ENCODE results near the gene C12orf60. TPM values are rescaled to one million over a fixed set of nuclear protein-coding genes. Genes with fewer than 3 reads are reported as not detected.

C12orf60 gene
- total RNA-seq, 1 donor from 2014 or later, result 2.2 TPM

DNA sequence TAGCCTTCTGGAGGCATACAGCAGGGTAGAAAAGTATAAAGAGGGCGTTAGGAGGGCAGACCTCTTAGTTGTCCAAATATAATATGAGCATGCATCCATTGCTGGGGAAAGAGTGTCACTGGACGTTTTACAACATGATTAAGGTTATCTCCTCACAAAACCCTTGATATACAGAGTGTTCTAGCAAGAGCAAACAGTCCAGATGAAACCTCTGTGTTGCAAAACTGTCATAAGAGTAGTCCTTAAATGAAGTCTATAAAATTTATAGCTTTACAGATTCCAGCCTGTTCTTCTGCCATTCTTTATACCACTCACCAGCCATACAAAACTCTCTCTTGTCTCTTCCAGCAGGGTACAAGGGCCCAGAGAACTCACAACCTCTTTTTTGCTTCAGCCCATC lies 21.9 kb upstream of the C12orf60 start:
- no peak for DNase-seq (ENCODE audit: low spot score)
- no peak overlapping the region for H3K4me3 Mint-ChIP-seq
- intact Hi-C loops (cut with micrococcal nuclease), result no loop called here
- peaks cover 16% of the 10 kb centered on the region for H3K36me3 Mint-ChIP-seq (ENCODE audit: low read depth)
- peaks cover 30% of the 10 kb centered on the region for H3K4me1 Mint-ChIP-seq (ENCODE audit: low read depth)
- H3K9me3 Mint-ChIP-seq, result no peaks in the 10 kb centered on the region
- no peak overlapping the region for H3K27ac Mint-ChIP-seq
- no peaks in the 10 kb centered on the region for H3K27me3 Mint-ChIP-seq (ENCODE audit: insufficient read depth)

DNA sequence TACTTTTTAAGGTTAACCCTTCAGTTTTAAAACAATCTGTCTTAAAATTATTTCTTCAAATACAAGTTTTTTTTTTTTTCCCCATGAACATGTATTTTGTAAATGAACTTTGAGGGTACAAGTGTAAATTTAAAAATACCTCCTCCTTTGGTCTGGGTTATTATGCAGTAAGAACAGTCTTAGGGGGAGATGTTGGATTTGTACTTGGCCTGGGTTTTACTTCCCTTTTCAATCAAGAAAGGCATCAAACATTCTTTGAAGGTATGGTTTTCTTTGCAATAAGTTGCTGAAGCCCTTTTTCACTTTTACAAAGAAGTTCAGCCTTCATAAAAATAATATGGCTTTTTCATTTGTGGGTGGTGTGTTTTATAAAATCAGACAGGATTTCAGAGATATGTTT lies 20.7 kb upstream of the C12orf60 start:
- DNase-seq (ENCODE audit: low spot score), result no peak
- peaks cover 24% of the 10 kb centered on the region for H3K4me1 Mint-ChIP-seq (ENCODE audit: low read depth)
- intact Hi-C loops (cut with micrococcal nuclease), result no loop called here
- H3K36me3 Mint-ChIP-seq (ENCODE audit: low read depth), result peaks cover 25% of the 10 kb centered on the region
- H3K27ac Mint-ChIP-seq, result no peak overlapping the region
- H3K27me3 Mint-ChIP-seq (ENCODE audit: insufficient read depth), result no peaks in the 10 kb centered on the region
- no peak overlapping the region for H3K4me3 Mint-ChIP-seq
- H3K9me3 Mint-ChIP-seq, result no peaks in the 10 kb centered on the region

DNA sequence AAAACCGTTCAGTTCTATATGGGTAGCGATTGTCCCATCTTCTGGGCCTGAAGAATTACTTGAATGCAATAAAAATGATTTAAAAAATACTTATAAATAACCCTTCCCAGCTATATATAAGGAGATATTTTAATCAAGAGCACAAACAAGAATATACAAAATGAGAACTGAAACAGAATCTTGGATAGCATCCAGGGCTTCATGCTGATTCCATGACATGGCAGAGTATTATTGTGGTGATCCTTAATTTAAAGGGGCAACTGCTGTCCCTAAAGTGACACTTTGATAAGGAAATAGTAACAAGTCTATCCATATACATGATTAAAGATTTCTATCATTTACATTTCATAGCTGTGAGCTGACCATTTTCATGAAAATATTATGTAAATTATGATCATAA lies 19.0 kb upstream of the C12orf60 start:
- intact Hi-C loops (cut with micrococcal nuclease), result no loop called here
- Mint-ChIP-seq H3K27ac (no peak overlapping the region), H3K4me3 (no peak overlapping the region), H3K4me1 (ENCODE audit: low read depth) (peaks cover 23% of the 10 kb centered on the region), H3K36me3 (ENCODE audit: low read depth) (peaks cover 33% of the 10 kb centered on the region), H3K27me3 (ENCODE audit: insufficient read depth) (no peaks in the 10 kb centered on the region), H3K9me3 (no peaks in the 10 kb centered on the region)
- DNase-seq (ENCODE audit: low spot score), result no peak

DNA sequence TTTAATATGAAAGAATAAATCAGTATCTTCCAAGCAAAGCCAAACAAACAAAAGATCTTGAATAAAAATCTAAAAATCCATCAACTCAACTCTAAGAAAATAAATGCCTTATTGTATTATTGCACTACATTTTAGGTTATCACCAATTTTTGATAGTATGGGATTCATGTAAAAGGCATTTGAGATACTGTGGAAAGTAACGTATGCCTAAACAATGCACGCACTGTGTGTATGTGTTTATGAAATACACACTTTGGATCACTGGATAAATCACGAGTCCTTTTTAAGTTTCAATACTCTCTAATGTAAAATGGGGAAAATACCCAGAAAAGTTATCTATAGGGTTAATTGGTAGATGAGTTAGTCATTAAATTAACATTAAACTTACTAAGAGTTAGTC lies 17.9 kb upstream of the C12orf60 start:
- Mint-ChIP-seq H3K4me1 (ENCODE audit: low read depth) (peaks cover 15% of the 10 kb centered on the region), H3K27ac (no peak overlapping the region), H3K27me3 (ENCODE audit: insufficient read depth) (no peaks in the 10 kb centered on the region), H3K9me3 (no peaks in the 10 kb centered on the region), H3K4me3 (no peak overlapping the region), H3K36me3 (ENCODE audit: low read depth) (peaks cover 43% of the 10 kb centered on the region)
- DNase-seq (ENCODE audit: low spot score), result no peak
- intact Hi-C loops (cut with micrococcal nuclease), result no loop called here

DNA sequence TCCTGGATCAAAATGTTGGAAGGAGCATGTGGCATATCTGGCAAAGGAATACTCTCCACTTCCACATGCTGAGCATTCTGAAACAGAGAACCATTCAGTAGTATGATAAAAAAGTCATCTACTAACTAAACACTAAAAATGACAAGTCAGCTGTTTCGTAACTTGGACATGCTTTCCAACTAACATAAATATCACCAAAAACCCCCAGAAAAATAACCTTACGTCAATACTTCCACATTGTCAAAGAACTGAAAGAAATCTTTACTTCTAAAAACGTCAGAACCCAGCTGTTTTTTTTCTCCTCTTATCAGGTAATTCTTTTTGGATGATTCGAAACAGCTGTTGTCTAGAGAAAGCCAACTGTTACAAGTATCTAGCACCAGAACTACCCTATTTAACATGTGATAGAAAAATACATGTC lies 8.4 kb upstream of the C12orf60 start:
- H3K4me3 Mint-ChIP-seq, result no peak overlapping the region
- H3K36me3 Mint-ChIP-seq (ENCODE audit: low read depth), result peaks cover 64% of the 10 kb centered on the region
- no peak for DNase-seq (ENCODE audit: low spot score)
- H3K9me3 Mint-ChIP-seq, result no peaks in the 10 kb centered on the region
- no peak overlapping the region for H3K27ac Mint-ChIP-seq
- peaks cover 14% of the 10 kb centered on the region for H3K4me1 Mint-ChIP-seq (ENCODE audit: low read depth)
- intact Hi-C loops (cut with micrococcal nuclease), result no loop called here
- no peaks in the 10 kb centered on the region for H3K27me3 Mint-ChIP-seq (ENCODE audit: insufficient read depth)

DNA sequence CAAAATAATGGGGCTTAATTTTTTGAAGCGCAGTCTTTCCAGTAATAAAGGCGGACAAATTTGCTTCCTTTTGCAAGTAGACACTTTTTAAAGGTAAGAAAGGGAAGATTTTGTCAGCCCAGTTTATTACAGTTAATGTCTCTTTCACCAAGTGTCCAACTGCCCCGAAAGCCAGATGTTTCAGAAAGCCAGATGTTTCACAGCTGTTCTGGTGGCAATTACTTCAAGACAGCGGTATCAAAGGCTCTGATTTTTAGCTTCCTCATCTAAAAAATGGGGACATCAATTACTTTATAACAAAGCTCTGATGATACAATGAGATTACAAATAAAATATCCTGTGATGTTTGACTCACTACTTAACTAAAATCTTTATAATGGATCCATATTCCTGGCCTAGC lies 1.2 kb upstream of the C12orf60 start:
- intact Hi-C loops (cut with micrococcal nuclease), result loop anchor here (2.0 to 10.0 kb wide), 3 partner anchors 419 to 1081 kb away; partner anchors contain the start of genes RERG and STRAP
- Mint-ChIP-seq H3K4me3 (no peak overlapping the region), H3K9me3 (no peaks in the 10 kb centered on the region), H3K36me3 (ENCODE audit: low read depth) (peaks cover 24% of the 10 kb centered on the region), H3K27me3 (ENCODE audit: insufficient read depth) (no peaks in the 10 kb centered on the region), H3K4me1 (ENCODE audit: low read depth) (peaks cover 26% of the 10 kb centered on the region), H3K27ac (no peak overlapping the region)
- DNase-seq (ENCODE audit: low spot score), result no peak

DNA sequence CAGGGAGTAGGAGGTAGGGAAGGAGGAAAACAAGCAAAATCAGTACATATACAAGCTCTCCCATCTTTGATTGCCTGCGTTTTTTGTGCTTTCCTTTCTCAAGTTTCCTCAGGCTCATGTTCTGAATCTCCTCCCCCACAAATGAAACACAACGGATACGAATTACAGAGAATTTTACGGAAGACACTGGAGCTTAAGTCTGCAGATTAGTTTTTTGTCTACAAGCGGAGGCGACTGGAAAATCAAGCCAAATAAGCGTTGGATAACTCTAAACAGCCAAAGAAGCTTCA lies 804 bp upstream of the C12orf60 start:
- intact Hi-C loops (cut with micrococcal nuclease), result loop anchor here (1.0 to 10.0 kb wide), 8 partner anchors 28 to 1080 kb away; partner anchors contain the start of genes ARHGDIB, RERG and STRAP
- H3K9me3 Mint-ChIP-seq, result no peaks in the 10 kb centered on the region
- peaks cover 22% of the 10 kb centered on the region for H3K4me1 Mint-ChIP-seq (ENCODE audit: low read depth)
- no peak overlapping the region for H3K4me3 Mint-ChIP-seq
- H3K36me3 Mint-ChIP-seq (ENCODE audit: low read depth), result peaks cover 20% of the 10 kb centered on the region
- no peaks in the 10 kb centered on the region for H3K27me3 Mint-ChIP-seq (ENCODE audit: insufficient read depth)
- no peak for DNase-seq (ENCODE audit: low spot score)
- H3K27ac Mint-ChIP-seq, result no peak overlapping the region

DNA sequence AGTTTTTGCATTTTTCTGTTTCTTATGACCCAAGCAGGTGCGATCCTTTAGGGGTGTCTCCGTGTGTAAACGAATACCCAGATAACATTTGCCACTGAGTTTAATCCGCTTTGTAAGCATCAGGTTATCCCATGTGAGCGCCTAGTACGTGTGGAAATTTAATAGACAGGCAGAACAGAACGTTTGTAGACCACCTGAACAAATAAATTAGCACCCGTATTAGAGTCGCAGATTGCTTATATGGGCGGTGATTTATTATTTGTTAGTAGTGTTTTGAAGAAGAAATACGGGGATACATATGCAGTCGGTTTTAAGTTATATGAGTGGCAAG lies 325 bp downstream of the C12orf60 start:
- Mint-ChIP-seq H3K4me3 (no peak overlapping the region), H3K36me3 (ENCODE audit: low read depth) (peaks cover 15% of the 10 kb centered on the region), H3K9me3 (no peaks in the 10 kb centered on the region), H3K27ac (no peak overlapping the region), H3K4me1 (ENCODE audit: low read depth) (peaks cover 22% of the 10 kb centered on the region), H3K27me3 (ENCODE audit: insufficient read depth) (no peaks in the 10 kb centered on the region)
- DNase-seq (ENCODE audit: low spot score), result no peak
- intact Hi-C loops (cut with micrococcal nuclease), result loop anchor here (1.0 to 10.0 kb wide), 8 partner anchors 29 to 1079 kb away; partner anchors contain the start of genes ARHGDIB, RERG and STRAP

DNA sequence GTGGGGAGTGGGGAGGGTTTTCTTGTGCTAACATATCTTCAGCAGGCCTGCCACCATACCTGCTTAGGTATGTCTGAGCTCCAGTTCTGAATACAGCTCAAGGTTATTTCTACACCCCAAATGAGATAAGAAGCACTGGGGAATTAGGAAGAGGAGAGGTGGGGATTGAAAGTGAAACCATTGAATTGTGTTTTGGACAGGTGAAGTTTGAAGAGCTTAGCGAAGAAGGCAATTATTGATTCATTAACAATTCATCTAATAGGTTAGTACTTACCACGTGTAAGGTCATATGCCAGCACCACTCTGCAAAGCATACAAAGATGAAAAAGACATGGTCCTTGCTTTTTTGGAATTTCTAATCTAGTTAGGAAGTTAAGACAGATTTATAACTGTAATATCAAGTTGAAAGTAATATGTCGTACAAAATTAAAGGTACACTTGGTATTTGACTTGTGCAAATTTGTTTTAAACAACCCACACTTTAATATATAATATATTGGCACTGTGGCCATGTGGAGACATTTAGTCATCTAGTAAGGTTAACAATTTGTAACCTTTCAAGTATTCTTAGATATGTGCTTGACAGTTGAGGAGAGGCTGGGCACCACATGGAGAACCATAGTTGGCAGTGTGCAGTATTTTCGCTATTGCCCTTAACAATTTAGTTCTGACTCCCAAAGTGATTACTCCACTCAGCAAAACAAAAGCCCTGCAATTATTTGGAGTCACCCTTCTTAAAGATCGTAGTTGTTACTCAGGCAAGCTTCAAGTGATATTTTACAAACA lies 6.9 kb downstream of the C12orf60 start:
- intact Hi-C loops (cut with micrococcal nuclease), result no loop called here
- Mint-ChIP-seq H3K36me3 (ENCODE audit: low read depth) (no peaks in the 10 kb centered on the region), H3K27ac (no peak overlapping the region), H3K27me3 (ENCODE audit: insufficient read depth) (peaks cover 5% of the 10 kb centered on the region), H3K4me3 (no peak overlapping the region), H3K9me3 (no peaks in the 10 kb centered on the region), H3K4me1 (ENCODE audit: low read depth) (peaks cover 13% of the 10 kb centered on the region)
- DNase-seq (ENCODE audit: low spot score), result no peak

DNA sequence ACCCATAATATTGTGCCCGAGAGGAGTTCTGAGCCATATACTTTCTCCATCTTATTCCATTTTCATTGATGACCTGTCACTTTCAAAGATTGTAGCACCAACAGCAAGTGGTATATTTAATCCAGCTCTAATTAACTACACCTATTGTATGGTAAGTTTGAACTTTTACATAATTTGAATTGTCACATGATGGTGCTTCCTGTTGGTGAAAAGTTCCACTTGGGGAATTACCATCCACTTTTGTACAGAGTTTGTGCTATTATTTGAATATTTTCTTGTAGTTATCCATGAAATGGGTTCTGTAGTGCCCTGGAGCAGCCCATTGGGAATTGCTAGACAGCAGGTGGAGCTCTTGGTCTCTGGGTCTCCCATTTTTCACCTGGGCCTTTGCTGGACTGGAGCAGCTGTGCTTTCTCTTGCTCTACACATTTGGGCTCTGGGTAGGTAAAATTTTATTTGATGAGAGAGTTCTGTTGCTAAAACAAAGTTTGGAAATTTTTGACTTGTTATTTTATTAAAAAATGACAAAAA lies 7.5 kb downstream of the C12orf60 start:
- Mint-ChIP-seq H3K36me3 (ENCODE audit: low read depth) (no peaks in the 10 kb centered on the region), H3K27me3 (ENCODE audit: insufficient read depth) (peaks cover 5% of the 10 kb centered on the region), H3K4me1 (ENCODE audit: low read depth) (peaks cover 8% of the 10 kb centered on the region), H3K9me3 (no peaks in the 10 kb centered on the region), H3K4me3 (no peak overlapping the region), H3K27ac (no peak overlapping the region)
- no peak for DNase-seq (ENCODE audit: low spot score)
- intact Hi-C loops (cut with micrococcal nuclease), result no loop called here

DNA sequence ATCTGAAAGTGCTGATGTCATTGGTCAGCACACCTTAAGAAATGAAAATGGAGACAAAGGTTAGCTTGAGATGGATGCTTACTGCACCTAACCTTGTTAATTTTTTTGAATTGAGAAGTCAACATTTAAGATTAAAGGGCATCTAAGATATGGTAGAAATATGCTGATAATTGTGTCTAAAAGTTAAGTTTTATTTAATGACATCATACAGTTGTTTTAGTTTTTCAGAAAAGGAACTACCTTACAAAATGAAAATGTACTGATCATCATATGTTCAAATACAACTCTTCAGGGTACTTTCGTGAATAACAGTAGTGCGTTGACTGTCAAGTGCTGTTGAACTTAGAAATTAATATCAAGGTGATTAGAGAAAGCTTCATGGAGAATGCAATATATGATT lies 8.0 kb downstream of the C12orf60 start:
- H3K4me3 Mint-ChIP-seq, result no peak overlapping the region
- H3K36me3 Mint-ChIP-seq (ENCODE audit: low read depth), result no peaks in the 10 kb centered on the region
- peaks cover 8% of the 10 kb centered on the region for H3K4me1 Mint-ChIP-seq (ENCODE audit: low read depth)
- peaks cover 5% of the 10 kb centered on the region for H3K27me3 Mint-ChIP-seq (ENCODE audit: insufficient read depth)
- intact Hi-C loops (cut with micrococcal nuclease), result no loop called here
- no peaks in the 10 kb centered on the region for H3K9me3 Mint-ChIP-seq
- H3K27ac Mint-ChIP-seq, result no peak overlapping the region
- no peak for DNase-seq (ENCODE audit: low spot score)

DNA sequence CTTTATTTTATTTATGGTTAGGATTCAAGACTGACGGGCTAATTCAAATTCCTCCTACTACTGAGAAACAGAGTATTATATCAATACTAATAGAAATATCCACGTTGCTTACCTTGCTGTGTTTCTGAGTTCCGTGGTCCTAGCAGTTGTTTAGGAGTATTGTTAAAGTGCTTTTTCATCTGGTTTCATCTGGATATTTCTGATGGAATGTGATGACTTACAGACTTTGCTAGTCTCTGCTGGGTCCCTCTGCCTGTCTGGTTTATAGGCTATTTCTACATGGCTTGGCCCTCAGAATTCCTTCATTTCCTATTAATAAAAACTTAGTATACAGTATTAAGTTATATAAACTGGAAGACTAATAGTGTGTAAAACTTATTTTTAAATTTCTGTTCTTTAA lies 10.5 kb downstream of the C12orf60 start, which contains the start of gene SMCO3:
Gene SMCO3 (minus strand): TSS at position 169 of the 400 bp plus-strand sequence. CDS start 7,502 bp downstream, outside the sequence.
- intact Hi-C loops (cut with micrococcal nuclease), result no loop called here

DNA sequence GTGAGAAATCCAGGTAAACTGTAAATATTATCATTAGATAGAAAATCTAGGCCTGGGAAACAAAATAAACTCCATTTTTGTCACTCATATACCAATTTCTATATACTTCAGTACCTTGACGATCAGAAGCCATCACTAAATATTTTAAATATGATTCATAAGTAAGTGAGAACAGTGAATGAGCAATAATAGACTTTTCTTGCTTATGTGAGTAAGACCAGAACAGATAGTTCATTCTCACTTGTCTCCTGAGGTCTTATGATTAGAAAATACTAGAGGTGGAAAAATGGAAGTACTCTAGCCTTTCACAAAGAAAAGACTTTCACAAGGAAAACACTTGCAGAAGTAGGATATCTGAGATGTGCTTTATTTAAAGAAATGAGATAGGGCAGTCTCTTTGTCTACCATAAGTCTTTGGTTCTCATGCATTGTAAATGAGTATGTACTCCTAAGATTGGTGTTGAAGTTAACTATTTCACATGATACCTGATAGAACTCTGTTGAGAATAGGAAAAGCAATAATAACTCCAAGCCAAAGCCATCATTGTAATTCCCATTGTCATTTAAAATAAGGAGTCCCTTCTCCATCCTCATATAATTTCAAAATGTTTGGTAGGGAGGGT lies 20.7 kb downstream of the C12orf60 start:
- no peaks in the 10 kb centered on the region for H3K9me3 Mint-ChIP-seq
- no peak overlapping the region for H3K4me3 Mint-ChIP-seq
- DNase-seq (ENCODE audit: low spot score), result no peak
- H3K27me3 Mint-ChIP-seq (ENCODE audit: insufficient read depth), result peaks cover 8% of the 10 kb centered on the region
- no peaks in the 10 kb centered on the region for H3K36me3 Mint-ChIP-seq (ENCODE audit: low read depth)
- H3K27ac Mint-ChIP-seq, result no peak overlapping the region
- no peaks in the 10 kb centered on the region for H3K4me1 Mint-ChIP-seq (ENCODE audit: low read depth)
- intact Hi-C loops (cut with micrococcal nuclease), result no loop called here

More for the DNA sequence above, 10.5 kb downstream of the C12orf60 start, which contains the start of gene SMCO3:
- Mint-ChIP-seq H3K9me3 (peaks cover 4% of the 10 kb centered on the region), H3K27me3 (ENCODE audit: insufficient read depth) (peaks cover 8% of the 10 kb centered on the region), H3K4me1 (ENCODE audit: low read depth) (peaks cover 8% of the 10 kb centered on the region), H3K36me3 (ENCODE audit: low read depth) (peaks cover 2% of the 10 kb centered on the region), H3K27ac (no peak within 1 kb of the TSS), H3K4me3 (no peak within 1 kb of the TSS)
- DNase-seq (ENCODE audit: low spot score), result no peak

All from activated T-helper 1 cell treated with anti-CD3 and anti-CD28 coated beads, Interleukin-12 subunit alpha, Interleukin-12 subunit beta, Interleukin-2, Interleukin-4 antibody, amounts not matched to agents 30 ng/mL and 10 ng/mL and 1 ng/mL, durations not matched to agents 14 hours and 24 hours and 36 hours (primary cell).